Measurements from ENCODE around the gene MBP.
"Not testable (repeated sequence)": the region's sequence is repeated elsewhere in the genome, so short reads cannot be mapped to it uniquely, and the experiment has no call there.

The MBP gene

GRCh38 chr18:77043541-77044280 lies 88.9 kb downstream of the MBP start:
- DNase-seq: no peak

GRCh38 chr18:77042583-77042982 lies 90.0 kb downstream of the MBP start:
- no peak for DNase-seq

GRCh38 chr18:77039196-77040130 lies 93.1 kb downstream of the MBP start:
- no peak for DNase-seq

GRCh38 chr18:77038182-77038858 lies 94.3 kb downstream of the MBP start:
- no peak for DNase-seq

GRCh38 chr18:77037567-77037966 lies 95.0 kb downstream of the MBP start:
- DNase-seq: no peak

- DNase-seq: no peak
These were observed 97.0 kb downstream of the MBP start for GRCh38 chr18:77035380-77036187.

GRCh38 chr18:77033575-77033974 lies 99.0 kb downstream of the MBP start:
- DNase-seq: no peak

- DNase-seq: no peak
These were observed 100.3 kb downstream of the MBP start for GRCh38 chr18:77032181-77032701.

GRCh38 chr18:77031662-77032061 lies 100.9 kb downstream of the MBP start:
- DNase-seq: no peak

GRCh38 chr18:77030201-77030600 lies 102.4 kb downstream of the MBP start:
- no peak for DNase-seq

- DNase-seq: no peak
These were observed 106.7 kb downstream of the MBP start for GRCh38 chr18:77025831-77026363.

- no peak for DNase-seq
These were observed 107.5 kb downstream of the MBP start for GRCh38 chr18:77025123-77025522.

- no peak for DNase-seq
These were observed 108.1 kb downstream of the MBP start for GRCh38 chr18:77024476-77024875.

GRCh38 chr18:77023102-77023782 lies 109.3 kb downstream of the MBP start:
- DNase-seq: no peak

GRCh38 chr18:77022556-77022955 lies 110.0 kb downstream of the MBP start:
- no peak for DNase-seq

- no peak for DNase-seq
These were observed 110.5 kb downstream of the MBP start for GRCh38 chr18:77022116-77022515.

- DNase-seq: not testable (repeated sequence)
These were observed 111.1 kb downstream of the MBP start for GRCh38 chr18:77021478-77021877.

GRCh38 chr18:77021075-77021474 lies 111.5 kb downstream of the MBP start:
- no peak for DNase-seq

- no peak for DNase-seq
These were observed 112.0 kb downstream of the MBP start for GRCh38 chr18:77020561-77020960.

GRCh38 chr18:77019641-77020040 lies 112.9 kb downstream of the MBP start:
- no peak for DNase-seq

GRCh38 chr18:77018650-77019049 lies 113.9 kb downstream of the MBP start:
- DNase-seq: not testable (repeated sequence)

Measured in amniotic stem cell (primary cell).